Measurements from ENCODE around the gene LHFPL3. TPM values are rescaled to one million over a fixed set of nuclear protein-coding genes. Genes with fewer than 3 reads are reported as not detected.

Gene LHFPL3
- total RNA-seq, 1 experiment from 2014 or later: not detected

- Histone ChIP-seq H3K27me3 (ENCODE audit: insufficient read depth, low read length) (no peaks in the 10 kb centered on the region), H2AFZ (ENCODE audit: low read length) (no peak overlapping the region), H3K79me2 (ENCODE audit: insufficient read depth, low read length) (no peaks in the 10 kb centered on the region), H4K91ac (ENCODE audit: insufficient read length, low read depth, low read length) (no peak overlapping the region), H2BK20ac (ENCODE audit: low read depth, low read length, poor library complexity, severe bottlenecking) (no peak overlapping the region), H3K56ac (ENCODE audit: insufficient read length, low read depth, low read length) (no peak overlapping the region), H3K14ac (ENCODE audit: insufficient read depth, low read length) (no peak overlapping the region), H4K5ac (ENCODE audit: insufficient read length, low read depth, low read length) (no peak overlapping the region), H3K4me2 (ENCODE audit: insufficient read depth, insufficient read length, low read length) (no peak overlapping the region), H3K18ac (ENCODE audit: insufficient read length, low read depth, low read length) (no peak overlapping the region), H4K8ac (replicated peaks; ENCODE audit: insufficient read length, low read depth, low read length) (no peak overlapping the region), H4K20me1 (ENCODE audit: control insufficient read depth, insufficient read depth, insufficient read length) (no peaks in the 10 kb centered on the region), H3K9me3 (ENCODE audit: control insufficient read depth, low read depth, low read length) (no peaks in the 10 kb centered on the region), H3K23ac (ENCODE audit: insufficient read length, low read depth, low read length) (no peak overlapping the region), H2AK5ac (ENCODE audit: insufficient read length, low read length) (no peak overlapping the region), H3K9ac (ENCODE audit: extremely low read depth, insufficient read length, low read length) (no peak overlapping the region), H3K79me1 (ENCODE audit: insufficient read depth, low read depth, low read length, poor library complexity, severe bottlenecking) (no peaks in the 10 kb centered on the region), H3T11ph (ENCODE audit: low read length) (no peak overlapping the region), H3K27ac (ENCODE audit: insufficient read length, low read depth, low read length) (no peak overlapping the region), H2BK5ac (ENCODE audit: insufficient read length, low read length) (no peak overlapping the region), H2BK12ac (ENCODE audit: insufficient read length, low read depth, low read length) (no peak overlapping the region), H3K23me2 (ENCODE audit: insufficient read length, low read depth, low read length, poor library complexity, severe bottlenecking) (no peaks in the 10 kb centered on the region), H3K4me1 (ENCODE audit: insufficient read depth, low read length) (no peaks in the 10 kb centered on the region), H3K4ac (ENCODE audit: low read depth, low read length) (no peak overlapping the region), H2BK15ac (ENCODE audit: low read depth, low read length) (no peak overlapping the region), H2BK120ac (ENCODE audit: low read depth, low read length, poor library complexity, severe bottlenecking) (no peak overlapping the region)
- DNase-seq: no peak
- WGBS (ENCODE audit: extremely low coverage, insufficient read length, low lambda C conversion rate): no CpG with 5 or more reads among the region's 5 CpGs
- Mint-ChIP-seq H3K27me3 (ENCODE audit: low read depth) (no peaks in the 10 kb centered on the region), H3K4me3 (no peak overlapping the region), H3K9me3 (no peaks in the 10 kb centered on the region), H3K27ac (no peak overlapping the region), H3K4me1 (peaks cover 20 to 21% of the 10 kb centered on the region in 2 experiments), H3K36me3 (ENCODE audit: insufficient read depth in 1 of 3, low read depth in 3 of 3) (no peaks in the 10 kb centered on the region)
- TF ChIP-seq, protein P1, sequence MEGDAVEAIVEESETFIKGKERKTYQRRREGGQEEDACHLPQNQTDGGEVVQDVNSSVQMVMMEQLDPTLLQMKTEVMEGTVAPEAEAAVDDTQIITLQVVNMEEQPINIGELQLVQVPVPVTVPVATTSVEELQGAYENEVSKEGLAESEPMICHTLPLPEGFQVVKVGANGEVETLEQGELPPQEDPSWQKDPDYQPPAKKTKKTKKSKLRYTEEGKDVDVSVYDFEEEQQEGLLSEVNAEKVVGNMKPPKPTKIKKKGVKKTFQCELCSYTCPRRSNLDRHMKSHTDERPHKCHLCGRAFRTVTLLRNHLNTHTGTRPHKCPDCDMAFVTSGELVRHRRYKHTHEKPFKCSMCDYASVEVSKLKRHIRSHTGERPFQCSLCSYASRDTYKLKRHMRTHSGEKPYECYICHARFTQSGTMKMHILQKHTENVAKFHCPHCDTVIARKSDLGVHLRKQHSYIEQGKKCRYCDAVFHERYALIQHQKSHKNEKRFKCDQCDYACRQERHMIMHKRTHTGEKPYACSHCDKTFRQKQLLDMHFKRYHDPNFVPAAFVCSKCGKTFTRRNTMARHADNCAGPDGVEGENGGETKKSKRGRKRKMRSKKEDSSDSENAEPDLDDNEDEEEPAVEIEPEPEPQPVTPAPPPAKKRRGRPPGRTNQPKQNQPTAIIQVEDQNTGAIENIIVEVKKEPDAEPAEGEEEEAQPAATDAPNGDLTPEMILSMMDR (conservative IDR thresholded peaks at IDR 0.05): no peak
These were observed 598.2 kb downstream of the LHFPL3 start for GRCh38 chr7:104926601-104927041.
